SHP77 (cell line): ENCODE results near the gene THSD7B.

Experiments
- DNase-seq, 2 experiments: peaks; one replicate each; lab custom pipeline; 2025; lab: John Stamatoyannopoulos, UW

THSD7B gene

DNA sequence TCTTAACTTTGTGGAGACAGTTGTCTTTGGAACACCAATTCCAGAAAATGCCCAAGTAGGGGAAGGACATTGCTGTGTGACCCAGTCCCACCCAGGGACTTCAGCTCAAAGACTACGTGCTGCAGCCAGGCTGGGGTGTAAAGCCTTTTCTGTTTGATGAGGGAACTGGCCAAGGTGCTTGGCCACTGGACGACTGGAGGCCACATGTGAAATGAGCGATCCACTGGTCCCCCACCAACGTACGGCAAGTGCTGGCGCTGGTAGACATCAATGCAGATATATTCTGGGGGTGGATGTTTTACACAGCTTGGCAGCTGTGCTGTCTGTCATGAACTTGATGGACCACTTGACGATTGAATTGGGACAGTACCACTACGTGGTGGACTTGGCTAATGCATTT, 616.4 kb downstream of the THSD7B start:
- no peak for DNase-seq

DNA sequence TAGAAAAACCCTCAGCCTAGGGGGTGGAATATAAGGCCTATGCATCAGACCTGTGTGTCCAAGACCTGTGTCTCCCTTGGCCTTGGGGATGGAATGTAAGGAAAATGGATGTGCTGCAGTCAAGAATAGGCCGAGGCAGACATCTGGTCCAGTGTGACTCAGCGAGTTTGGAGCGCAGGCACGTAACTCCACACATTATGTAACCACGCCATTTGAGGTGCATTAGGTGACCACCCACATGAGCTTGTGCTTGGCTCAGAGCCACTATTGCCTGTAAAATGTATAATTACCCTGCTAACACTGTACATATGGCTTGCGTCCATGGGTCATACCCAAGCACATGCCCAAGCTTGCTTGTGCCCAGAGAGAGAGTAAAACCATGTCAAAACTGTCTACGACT, 618.0 kb downstream of the THSD7B start:
- no peak for DNase-seq

DNA sequence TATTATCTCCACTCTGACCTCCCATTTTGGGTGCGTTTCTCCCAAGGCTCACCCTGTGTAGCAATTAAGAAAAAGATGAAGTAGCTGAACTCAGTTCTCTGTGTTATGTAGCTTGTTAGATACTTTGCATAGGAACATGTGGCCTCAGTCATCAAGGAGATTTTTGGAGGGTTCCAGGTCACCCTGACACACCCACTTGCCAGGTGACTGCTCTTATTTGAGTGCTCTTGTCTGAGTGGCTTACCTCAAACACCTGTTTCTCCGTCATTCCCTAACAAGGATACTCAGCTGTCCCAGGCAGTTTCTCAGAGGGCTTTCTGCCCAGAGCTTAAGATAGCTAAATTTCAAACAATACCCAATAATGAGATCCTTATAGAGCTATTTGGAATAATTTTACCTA, 621.7 kb downstream of the THSD7B start:
- no peak for DNase-seq

DNA sequence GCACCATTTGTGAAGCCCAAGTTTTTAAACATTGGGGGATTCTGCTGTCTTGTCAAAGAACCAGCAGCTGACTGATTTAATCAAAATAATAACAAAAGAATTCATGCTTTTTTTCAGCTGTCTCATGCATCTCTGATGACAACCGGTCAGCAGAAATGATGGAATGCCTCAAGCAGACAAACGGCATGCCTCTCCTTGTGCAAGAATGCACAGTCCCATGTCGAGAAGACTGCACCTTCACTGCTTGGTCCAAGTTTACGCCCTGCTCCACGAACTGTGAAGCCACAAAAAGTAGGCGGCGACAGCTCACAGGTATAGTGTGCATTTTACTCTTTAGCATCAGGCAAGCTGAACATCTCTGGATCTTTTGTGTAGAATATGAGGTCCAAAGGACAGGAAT, 640.2 kb downstream of the THSD7B start:
- DNase-seq: no peak

DNA sequence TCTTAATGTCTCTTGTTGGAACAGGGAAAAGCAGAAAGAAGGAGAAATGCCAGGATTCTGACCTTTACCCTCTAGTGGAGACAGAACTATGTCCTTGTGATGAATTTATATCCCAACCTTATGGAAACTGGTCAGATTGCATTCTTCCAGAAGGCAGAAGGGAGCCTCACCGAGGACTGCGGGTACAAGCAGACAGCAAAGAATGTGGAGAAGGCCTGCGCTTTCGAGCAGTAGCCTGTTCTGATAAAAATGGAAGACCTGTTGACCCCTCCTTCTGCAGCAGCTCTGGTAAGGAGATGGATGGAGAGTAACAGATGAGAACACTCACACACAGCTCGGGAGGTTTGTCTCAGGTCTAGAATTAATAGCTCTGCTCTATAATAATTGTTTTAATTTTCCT, 646.2 kb downstream of the THSD7B start:
- no peak for DNase-seq

DNA sequence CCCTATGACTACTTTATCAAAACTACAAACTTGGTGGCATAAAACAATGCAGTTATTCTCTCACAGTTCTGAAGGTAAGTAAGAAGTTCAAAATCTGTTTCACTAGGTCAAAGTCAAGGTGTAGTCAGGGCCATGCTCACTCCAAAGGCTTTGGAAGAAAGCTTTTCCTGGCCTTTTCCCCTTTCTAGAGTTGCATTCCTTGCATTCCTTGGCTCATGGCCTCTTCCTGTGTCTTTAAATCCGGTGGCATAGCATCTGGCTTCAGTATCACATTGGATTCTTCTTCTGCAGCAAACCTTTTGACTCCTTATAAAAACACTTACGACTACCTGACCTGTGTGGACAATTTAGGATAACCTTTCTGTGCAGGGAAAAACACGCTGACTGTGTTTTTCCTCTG, 655.4 kb downstream of the THSD7B start:
- DNase-seq: no peak

DNA sequence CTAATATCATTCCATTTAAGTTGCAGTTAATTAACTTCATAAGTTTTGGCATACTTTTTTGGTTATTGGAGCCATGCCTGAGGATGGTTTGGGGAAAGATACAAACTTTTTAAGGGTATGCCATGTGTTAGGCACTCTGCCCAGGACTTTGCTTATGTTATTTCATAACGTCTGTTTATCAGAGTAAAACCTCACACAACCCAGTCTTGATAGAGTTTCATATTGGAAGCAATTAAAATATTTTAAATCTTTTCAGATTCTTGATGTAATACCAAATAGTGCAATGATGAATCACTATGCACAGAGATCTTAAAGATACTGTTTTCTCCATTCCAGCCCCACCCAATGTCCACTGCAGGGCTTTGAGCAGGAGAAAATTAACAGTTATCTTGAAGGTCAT, 669.8 kb downstream of the THSD7B start:
- DNase-seq: no peak

DNA sequence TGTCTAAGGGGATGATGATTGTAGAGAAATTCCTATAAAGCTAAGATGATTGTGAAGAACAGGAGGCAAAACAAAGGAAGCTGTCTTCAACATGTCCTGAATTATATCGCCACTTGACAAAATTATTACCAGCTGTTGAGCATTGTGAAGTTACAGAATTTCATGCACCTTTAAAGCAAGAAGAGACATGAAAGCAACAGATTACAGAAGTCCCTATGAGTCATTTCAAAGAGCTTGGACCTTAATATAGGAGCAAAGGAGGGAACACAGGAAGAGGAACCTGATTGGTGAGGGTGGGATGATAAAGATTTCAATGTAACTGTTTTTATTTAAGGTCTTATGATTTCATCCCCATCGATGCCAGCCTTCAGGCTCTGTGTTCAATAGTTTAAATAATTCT, 672.0 kb downstream of the THSD7B start:
- no peak for DNase-seq

DNA sequence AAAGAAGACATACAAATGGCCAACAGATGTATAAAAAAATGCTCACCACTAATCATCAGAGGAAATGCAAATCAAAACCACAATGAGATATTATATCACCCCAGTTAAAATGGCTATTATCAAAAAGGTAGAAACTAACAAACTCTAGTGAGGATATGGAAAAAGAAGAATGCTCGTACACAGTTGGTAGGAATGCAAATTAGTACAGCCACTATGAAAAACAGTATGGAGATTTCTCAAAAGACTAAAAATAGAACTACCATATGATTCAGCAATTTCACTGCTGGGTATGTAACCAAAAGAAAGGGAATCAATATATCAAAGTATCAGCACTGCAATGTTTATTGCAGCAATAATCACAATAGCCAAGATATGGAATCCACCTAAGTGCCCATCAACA, 679.6 kb downstream of the THSD7B start:
- DNase-seq: no peak

DNA sequence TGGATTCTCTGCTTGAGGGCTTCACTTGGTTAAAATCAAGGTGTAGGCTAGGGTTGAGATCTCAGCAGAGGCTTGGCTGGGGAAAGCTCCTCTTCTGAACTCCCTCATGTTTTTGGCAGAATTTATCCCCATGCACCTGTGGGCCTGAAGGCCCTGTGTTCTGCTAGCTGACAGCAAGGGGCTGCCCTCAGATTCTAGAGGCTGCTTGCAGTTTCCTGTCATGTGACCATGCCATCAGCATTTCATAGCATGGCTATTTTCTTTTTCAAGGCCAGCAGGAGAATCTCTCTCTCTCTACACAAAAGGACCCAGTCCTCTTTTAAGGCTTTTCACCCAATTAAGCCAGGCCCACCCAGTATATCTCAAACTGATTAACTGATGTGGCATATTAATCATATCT, 684.1 kb downstream of the THSD7B start:
- no peak for DNase-seq

DNA sequence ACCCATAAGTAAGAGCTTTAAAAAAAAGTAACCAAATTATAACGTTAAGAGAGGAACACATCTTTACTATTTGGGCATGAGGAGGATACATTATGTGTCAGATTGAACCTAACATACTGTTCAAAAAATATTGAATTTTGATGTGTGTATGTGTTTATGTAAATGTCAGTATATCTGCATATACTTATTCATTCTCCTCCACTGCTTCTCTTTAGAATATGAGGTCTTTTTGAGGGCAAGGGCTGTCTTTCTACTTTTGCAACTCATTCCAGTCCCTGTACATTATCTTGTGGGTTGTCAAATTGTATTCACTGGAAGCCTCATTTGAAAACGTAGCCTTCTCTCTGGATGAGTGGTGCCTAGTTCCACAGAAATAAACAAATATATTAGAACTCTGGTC, 689.5 kb downstream of the THSD7B start:
- DNase-seq: no peak

DNA sequence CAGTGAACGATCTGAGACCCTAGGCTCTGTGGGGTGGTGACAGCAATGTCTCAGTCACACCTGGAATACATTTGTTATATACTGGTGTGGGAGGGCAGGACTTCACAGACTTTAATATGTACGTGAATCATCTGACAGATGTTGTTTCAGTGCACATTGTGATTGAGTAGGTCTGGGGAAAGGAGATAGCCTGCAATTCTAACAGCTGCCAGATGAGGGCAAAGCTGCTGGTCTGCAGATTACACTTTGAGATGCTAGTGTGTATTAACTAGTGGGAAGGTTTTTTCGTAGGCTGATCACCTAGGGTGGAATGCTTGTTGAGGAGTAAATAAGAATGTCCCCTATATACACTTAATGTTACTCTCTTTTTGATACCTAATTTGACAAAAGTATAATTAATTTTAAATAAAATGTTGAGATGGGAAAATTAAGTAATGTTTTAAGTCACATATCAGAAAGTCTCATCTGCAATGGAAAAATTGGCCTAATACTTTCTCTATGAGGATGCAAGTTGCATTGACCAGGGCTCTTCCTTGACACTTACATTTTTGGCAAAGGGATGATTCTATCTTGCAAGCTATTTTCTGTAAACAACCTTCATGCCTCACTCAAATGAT, 702.0 kb downstream of the THSD7B start:
- no peak for DNase-seq

DNA sequence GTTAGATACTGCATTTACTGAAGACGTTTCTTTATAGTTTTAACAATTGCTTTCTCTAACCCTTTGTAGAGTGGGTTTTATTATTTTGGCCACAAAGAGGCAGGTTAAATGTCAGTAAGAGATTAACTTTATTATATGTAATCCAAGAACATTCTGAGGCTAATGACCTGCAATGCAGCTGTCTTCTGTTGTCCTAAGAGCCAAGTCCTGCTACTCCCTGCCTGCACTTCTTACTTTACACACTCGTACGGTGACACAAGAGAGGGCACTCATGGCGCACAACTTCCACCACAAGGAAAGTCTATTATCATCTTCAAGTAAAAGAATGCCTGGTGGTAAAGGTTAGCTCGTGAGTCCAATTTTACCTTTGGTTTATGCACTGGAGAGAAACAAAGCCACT, 727.9 kb downstream of the THSD7B start:
- DNase-seq: no peak

DNA sequence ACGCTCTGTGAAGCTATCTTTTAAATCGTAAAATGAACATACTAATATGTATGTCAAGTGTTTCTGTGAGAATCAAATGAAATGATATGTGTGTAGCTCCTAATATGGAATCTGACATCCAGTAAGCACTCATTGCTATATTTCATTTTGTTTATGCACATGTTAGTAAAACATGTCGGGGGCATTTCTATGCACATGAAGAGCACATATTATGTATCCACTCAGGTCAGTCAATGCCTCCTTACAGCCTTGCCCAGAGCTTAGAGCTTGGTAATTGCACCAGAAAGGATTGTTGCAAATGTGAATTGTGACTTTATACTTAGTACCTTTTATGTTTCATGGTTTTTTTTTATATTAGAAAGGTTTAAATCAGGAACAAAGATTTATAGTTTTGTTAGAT, 735.3 kb downstream of the THSD7B start:
- DNase-seq: no peak

DNA sequence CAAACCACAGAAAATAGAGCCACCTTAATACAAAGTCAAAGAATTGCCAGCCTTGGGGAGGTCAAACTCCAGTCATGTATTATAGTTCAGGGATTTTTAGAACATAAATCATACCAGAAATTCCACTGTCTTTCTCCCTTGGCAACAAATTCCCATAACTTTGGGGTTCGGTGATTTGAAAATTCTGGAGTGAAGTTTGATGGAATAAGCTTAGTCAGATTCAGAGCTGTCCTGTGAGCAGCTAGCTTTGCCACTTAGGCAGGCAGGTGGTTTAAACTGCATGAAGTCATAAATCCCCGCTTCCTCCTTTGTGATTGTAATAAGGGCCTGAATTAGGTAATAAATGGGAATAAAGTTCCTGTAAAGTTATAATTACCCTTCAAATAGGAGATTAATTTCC, 741.9 kb downstream of the THSD7B start:
- DNase-seq: no peak

DNA sequence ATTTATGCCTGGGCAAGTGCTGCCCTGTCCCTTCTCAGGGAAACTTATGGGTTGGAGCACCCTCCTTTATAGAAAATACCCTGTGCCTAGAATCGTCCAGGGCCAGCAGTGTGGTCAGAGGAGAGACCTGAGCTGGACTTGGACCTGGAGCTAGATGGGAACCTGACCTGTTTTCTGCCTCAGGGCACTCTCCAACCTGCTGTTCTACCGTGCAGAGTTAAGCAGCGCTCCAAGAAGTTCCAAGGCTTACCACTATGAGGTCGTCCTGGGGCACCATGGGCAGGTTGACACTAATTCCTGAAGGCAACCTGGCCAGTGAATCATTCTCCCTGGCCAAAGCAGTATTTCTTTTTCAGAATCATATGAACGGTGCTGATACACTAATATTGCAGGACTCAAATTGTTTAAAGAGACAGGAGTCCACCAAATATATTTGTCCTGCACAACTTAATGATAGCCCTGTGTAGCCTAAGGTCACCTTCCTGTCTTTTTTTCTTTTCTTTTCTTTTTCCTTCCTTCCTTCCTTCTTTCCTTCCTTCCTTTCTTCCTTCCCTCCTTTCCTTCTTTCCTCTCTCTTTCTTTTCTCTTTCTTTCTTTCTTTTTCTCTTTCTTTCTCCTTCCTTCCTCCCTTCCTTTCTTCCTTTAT, 743.5 kb downstream of the THSD7B start:
- DNase-seq: no peak

DNA sequence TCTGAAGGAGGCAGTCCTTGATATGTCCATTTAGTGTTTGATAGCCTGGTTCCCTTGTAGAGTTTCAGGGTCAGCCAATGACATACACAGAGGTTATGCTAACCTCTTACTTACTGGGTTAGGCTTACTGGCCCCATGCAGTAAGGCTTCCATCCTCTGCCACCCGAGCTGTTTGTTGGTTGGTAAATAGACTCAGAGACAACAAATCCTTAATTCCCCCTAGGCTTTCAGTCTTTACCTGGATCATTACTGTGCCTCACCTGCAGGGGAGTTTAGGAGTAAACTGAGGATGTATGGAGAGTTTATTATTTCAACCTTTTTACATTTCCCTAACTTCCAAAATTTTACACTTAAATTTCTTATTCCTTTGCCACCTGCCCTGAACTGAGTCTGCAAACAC, 746.2 kb downstream of the THSD7B start:
- no peak for DNase-seq

DNA sequence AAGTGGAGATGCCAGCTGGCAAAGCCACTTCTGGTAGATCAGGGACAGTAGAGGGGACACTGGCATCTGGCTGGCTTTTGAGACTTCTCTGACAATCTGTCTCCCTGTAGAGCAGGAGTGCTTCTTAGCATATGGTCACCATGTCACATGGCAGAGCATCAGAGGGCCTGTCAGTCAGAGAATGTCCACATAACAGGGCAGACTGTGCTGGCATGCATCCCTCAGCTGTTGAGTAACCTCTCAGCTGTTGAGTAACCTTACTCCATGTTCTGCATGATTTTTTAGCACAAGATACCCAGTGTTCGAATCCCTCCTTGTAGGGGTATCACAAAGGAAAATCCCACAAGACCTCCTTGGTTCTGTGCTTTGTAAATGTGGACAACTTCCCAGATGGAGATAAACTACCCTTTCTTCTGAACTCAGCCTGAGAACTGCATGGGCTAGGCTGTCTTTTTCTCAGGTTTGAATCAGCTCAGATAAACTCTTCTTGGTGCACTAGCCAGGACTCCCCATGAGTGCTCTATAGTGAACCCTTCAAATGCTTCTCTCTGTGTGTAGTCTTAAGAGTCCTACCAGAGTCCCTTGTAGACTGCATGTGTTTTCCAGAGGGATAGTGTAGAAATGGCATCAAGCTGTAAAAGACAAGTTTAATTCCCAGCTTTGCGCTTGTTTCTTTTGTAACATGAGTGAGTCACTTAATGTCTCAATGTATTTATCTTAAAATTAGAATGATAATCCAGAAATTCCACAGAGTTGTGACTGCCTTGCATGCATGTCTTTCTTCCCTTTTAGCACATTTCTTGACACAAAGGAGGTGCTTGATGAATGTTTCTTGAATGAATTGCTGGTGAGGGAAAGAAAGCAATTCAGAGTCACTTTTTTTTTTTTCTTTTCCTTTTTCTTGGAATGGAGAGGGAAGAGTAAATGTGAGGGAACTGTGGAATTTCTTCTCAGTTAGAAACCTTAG, 756.6 kb downstream of the THSD7B start:
- no peak for DNase-seq

DNA sequence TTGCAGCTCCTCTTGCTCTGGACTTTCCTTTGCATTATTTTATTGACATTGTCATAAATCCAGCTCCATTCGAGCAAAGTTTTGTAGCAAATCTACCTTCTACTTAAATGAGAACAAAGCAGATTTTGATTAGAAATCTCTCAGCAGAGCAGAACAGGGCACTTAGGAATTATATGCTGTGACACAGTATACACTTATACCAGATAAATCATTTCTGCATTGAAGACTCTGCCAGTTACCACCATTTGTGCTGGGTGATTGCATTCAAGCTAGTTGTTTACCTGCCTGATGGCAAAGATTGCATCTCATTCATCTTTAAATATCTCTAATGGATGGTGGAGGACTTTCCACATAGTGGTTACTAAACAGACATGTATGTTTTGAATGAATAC, 757.3 kb downstream of the THSD7B start:
- DNase-seq: no peak

DNA sequence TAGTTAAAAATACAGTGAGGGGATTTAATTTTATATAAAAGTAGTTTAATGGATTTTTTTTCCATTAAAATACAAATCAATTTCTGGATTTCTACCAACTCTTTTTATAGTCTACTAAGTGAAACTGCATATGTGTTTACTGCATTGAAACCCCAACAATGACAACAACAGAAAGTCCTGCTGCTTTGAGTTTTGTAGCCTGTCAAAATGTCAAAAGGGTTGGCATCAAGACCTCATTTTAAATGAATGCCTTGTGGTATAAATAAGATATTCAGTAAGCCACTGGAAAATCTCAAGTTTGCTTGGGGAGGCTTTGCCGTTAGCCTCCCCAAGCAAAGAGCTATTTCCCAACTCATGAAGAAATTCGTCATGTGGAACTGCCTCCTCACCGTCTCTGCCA, 758.6 kb downstream of the THSD7B start:
- DNase-seq: no peak

DNA sequence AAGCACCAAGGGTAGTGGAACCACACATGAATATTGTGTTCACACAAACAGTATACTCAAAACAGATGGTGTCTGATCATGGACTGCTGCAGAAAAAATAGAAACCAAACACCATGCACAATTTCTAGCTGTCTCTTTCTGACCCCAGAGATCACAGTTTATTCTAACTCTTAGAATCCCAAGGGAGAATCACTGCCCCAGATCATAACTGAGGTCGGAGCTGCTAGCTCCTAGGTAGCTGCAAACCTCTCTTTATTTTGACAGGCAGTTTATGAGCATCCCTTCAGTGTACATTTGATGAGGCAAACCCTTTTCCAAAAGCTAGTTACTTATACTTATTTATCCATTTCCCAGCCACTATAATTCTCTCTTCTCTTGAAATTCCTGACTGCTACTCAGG, 759.8 kb downstream of the THSD7B start:
- no peak for DNase-seq

DNA sequence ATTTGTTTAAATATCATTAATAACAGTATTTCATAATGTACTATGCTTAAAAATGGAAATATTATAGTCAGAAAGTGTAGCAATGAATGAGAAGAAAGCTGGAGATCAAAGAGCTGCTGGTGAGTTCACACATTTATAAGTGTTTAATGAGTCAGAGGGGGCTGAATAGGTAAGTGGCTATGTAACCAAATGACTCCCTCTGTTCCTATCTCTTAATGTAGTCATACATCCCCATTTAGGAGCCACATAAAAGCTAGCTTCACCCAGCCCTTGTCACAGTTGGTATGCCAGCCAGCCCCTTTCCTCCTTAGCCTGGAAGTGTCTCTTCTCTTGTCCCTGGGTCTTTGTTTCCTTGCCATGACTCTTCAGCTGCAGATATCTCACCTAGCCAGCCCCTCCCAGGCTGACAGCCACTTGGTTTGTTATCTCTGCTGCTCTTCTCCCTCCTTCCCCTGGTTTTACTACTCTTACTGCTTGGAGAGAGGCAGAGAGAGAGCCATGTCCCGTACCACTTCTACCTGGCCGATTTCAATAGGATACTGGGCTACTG, 760.4 kb downstream of the THSD7B start:
- no peak for DNase-seq

DNA sequence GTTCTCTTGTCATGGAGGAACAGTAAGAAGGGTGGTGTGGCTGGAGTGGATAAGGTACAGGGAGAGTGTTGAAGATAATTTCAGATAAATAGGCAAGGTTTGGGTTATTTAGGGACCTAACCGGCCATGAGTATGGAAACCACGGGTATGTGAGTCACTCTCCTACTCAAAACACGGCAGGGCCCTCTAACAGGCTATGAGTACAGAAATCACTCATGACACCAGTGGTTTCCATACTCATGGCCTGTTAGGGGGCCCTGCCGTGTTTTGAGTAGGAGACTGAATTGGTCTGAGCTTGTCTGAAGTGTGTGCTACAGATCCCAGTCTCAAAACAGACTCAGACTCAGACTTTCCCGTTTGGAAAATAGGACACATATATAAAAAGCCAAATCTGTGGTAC, 770.6 kb downstream of the THSD7B start:
- DNase-seq: no peak
